ENCODE data around the gene CCDC167. TPM values are rescaled to one million over a fixed set of nuclear protein-coding genes. Genes with fewer than 3 reads are reported as not detected.

Gene CCDC167
- total RNA-seq, 2 donors from 2014 or later: 7.6 to 10.9 TPM

- intact Hi-C loops (cut with DNase I): no loop called here
- DNase-seq: no peak
- no peaks in the 10 kb centered on the region for H3K9me3 ChIP-seq
- ATAC-seq: no peak
- TF ChIP-seq POLR2A (IDR thresholded peaks at IDR 0.05): no peak
- TF ChIP-seq, protein P1, sequence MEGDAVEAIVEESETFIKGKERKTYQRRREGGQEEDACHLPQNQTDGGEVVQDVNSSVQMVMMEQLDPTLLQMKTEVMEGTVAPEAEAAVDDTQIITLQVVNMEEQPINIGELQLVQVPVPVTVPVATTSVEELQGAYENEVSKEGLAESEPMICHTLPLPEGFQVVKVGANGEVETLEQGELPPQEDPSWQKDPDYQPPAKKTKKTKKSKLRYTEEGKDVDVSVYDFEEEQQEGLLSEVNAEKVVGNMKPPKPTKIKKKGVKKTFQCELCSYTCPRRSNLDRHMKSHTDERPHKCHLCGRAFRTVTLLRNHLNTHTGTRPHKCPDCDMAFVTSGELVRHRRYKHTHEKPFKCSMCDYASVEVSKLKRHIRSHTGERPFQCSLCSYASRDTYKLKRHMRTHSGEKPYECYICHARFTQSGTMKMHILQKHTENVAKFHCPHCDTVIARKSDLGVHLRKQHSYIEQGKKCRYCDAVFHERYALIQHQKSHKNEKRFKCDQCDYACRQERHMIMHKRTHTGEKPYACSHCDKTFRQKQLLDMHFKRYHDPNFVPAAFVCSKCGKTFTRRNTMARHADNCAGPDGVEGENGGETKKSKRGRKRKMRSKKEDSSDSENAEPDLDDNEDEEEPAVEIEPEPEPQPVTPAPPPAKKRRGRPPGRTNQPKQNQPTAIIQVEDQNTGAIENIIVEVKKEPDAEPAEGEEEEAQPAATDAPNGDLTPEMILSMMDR (IDR thresholded peaks at IDR 0.05): no peak
- peaks cover 7% of the 10 kb centered on the region for H3K4me1 ChIP-seq
- H3K27me3 ChIP-seq: no peaks in the 10 kb centered on the region
- WGBS, 2 donors: 84 to 93% methylated on average over 5 of the region's 5 CpGs
- H3K4me3 ChIP-seq: no peak overlapping the region
- no peak overlapping the region for H3K27ac ChIP-seq
- no peaks in the 10 kb centered on the region for H3K36me3 ChIP-seq (replicated peaks in 1 of 2; ENCODE audit: insufficient read depth in 1 of 2, low read depth in 2 of 2)
These were observed 11.5 kb upstream of the CCDC167 start for GRCh38 chr6:37511201-37511600.

- Histone ChIP-seq H3K4me1 (no peaks in the 10 kb centered on the region), H3K27ac (no peak overlapping the region), H3K4me3 (no peak overlapping the region), H3K27me3 (no peaks in the 10 kb centered on the region), H3K36me3 (replicated peaks in 1 of 2; ENCODE audit: insufficient read depth in 1 of 2, low read depth in 2 of 2) (no peaks in the 10 kb centered on the region), H3K9me3 (no peaks in the 10 kb centered on the region)
- intact Hi-C loops (cut with DNase I): no loop called here
- DNase-seq (no peak), ATAC-seq (no peak)
- WGBS, 2 donors: 50 to 62% methylated on average over 3 to 4 of the region's 4 CpGs
- TF ChIP-seq POLR2A (IDR thresholded peaks at IDR 0.05): no peak
- TF ChIP-seq, protein P1 (IDR thresholded peaks at IDR 0.05): no peak
These were observed 8.2 kb upstream of the CCDC167 start for GRCh38 chr6:37507690-37508421.

GRCh38 chr6:37507077-37507476, 7.4 kb upstream of the CCDC167 start:
- H3K36me3 ChIP-seq (replicated peaks in 1 of 2; ENCODE audit: insufficient read depth in 1 of 2, low read depth in 2 of 2): no peaks in the 10 kb centered on the region
- intact Hi-C loops (cut with DNase I): no loop called here
- H3K9me3 ChIP-seq: no peaks in the 10 kb centered on the region
- DNase-seq (no peak), ATAC-seq (no peak)
- no peaks in the 10 kb centered on the region for H3K4me1 ChIP-seq
- TF ChIP-seq, protein P1 (IDR thresholded peaks at IDR 0.05): no peak
- no peak for TF ChIP-seq POLR2A (IDR thresholded peaks at IDR 0.05)
- no peak overlapping the region for H3K27ac ChIP-seq
- no peak overlapping the region for H3K4me3 ChIP-seq
- WGBS, 2 donors: 79 to 82% methylated on average over 5 of the region's 5 CpGs
- no peaks in the 10 kb centered on the region for H3K27me3 ChIP-seq

DNA sequence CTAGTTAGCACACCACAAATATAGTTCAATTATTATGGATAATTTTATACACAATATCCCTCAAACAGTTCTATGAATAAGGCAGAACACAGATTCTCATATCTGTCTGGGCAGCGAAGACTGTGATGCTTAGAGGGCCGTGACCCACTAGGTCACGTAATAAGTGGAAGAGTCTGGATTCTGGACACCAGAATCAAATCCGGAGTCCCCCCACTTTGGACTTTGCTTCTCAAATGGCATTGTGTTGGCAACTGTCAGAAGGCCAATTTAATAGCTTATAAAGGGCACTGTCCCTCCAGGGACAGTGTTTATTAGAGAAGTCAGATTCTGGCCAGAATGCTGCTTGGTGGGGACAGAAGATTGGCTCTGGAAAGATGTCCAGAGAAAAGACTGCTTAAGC, 6.8 kb upstream of the CCDC167 start:
- no peak for DNase-seq
- Histone ChIP-seq H3K9me3 (no peaks in the 10 kb centered on the region), H3K4me1 (no peaks in the 10 kb centered on the region), H3K4me3 (no peak overlapping the region), H3K27me3 (no peaks in the 10 kb centered on the region), H3K27ac (no peak overlapping the region), H3K36me3 (replicated peaks in 1 of 2; ENCODE audit: insufficient read depth in 1 of 2, low read depth in 2 of 2) (no peaks in the 10 kb centered on the region)
- no peak for TF ChIP-seq POLR2A (IDR thresholded peaks at IDR 0.05)
- TF ChIP-seq, protein P1 (IDR thresholded peaks at IDR 0.05): no peak
- 63% methylated on average over 4 of the region's 4 CpGs for WGBS, 2 donors
- intact Hi-C loops (cut with DNase I): no loop called here
- ATAC-seq: no peak

DNA sequence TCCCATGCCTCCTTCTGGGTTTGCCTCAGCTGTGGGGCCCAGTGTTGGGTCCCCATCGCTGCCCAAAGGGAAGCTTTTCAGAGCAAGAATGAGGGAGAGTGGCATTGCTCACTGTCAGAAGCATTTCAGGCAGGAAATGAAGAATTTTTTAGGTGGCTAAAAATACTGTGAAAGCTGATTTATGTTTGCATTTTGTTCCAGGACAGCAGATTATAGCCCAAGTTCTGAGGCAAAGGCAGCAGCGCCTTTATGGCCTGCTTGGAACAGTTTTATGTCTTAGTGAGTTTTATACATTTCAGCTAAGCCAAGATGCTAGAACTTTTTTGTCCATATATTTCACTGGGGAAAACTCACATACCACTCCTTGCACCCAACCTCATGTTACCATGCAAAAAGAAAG, 4.3 kb upstream of the CCDC167 start:
- H3K27me3 ChIP-seq: no peaks in the 10 kb centered on the region
- DNase-seq (no peak), ATAC-seq (no peak)
- H3K9me3 ChIP-seq: no peaks in the 10 kb centered on the region
- TF ChIP-seq POLR2A (IDR thresholded peaks at IDR 0.05): no peak
- TF ChIP-seq, protein P1 (IDR thresholded peaks at IDR 0.05): no peak
- WGBS, 2 donors: 72 to 83% methylated on average over 2 of the region's 2 CpGs
- no peak overlapping the region for H3K4me3 ChIP-seq
- H3K36me3 ChIP-seq (replicated peaks in 1 of 2; ENCODE audit: insufficient read depth in 1 of 2, low read depth in 2 of 2): no peaks in the 10 kb centered on the region
- peaks cover 4% of the 10 kb centered on the region for H3K4me1 ChIP-seq
- intact Hi-C loops (cut with DNase I): no loop called here
- no peak overlapping the region for H3K27ac ChIP-seq
